Measurements from ENCODE around the gene DCC. TPM values are rescaled to one million over a fixed set of nuclear protein-coding genes. Genes with fewer than 3 reads are reported as not detected.

DCC gene
- total RNA-seq, 1 donor from 2014 or later = not detected

GRCh38 chr18:52700816-52701215 is 360.8 kb downstream of the DCC start:
- no peak for DNase-seq

- no peak for DNase-seq
These were observed 361.4 kb downstream of the DCC start for GRCh38 chr18:52701219-52701935.

- no peak for DNase-seq
These were observed 375.4 kb downstream of the DCC start for GRCh38 chr18:52715421-52715820.

GRCh38 chr18:52715991-52716390 is 376.0 kb downstream of the DCC start:
- DNase-seq = no peak

- DNase-seq = no peak
These were observed 377.0 kb downstream of the DCC start for GRCh38 chr18:52716973-52717372.

GRCh38 chr18:52722904-52723303 is 382.9 kb downstream of the DCC start:
- no peak for DNase-seq

- no peak for DNase-seq
These were observed 383.6 kb downstream of the DCC start for GRCh38 chr18:52723550-52723970.

- no peak for DNase-seq
These were observed 391.1 kb downstream of the DCC start for GRCh38 chr18:52730972-52731619.

GRCh38 chr18:52738946-52739345 is 398.9 kb downstream of the DCC start:
- DNase-seq = no peak

GRCh38 chr18:52746986-52747385 is 407.0 kb downstream of the DCC start:
- no peak for DNase-seq

- no peak for DNase-seq
These were observed 407.9 kb downstream of the DCC start for GRCh38 chr18:52747869-52748268.

- no peak for DNase-seq
These were observed 408.3 kb downstream of the DCC start for GRCh38 chr18:52748343-52748742.

GRCh38 chr18:52749542-52749941 is 409.5 kb downstream of the DCC start:
- DNase-seq = no peak

- DNase-seq = no peak
These were observed 411.0 kb downstream of the DCC start for GRCh38 chr18:52750995-52751394.

GRCh38 chr18:52764316-52764715 is 424.3 kb downstream of the DCC start:
- no peak for DNase-seq

GRCh38 chr18:52766002-52766545 is 426.1 kb downstream of the DCC start:
- DNase-seq = no peak

- DNase-seq = no peak
These were observed 441.1 kb downstream of the DCC start for GRCh38 chr18:52781113-52781512.

- DNase-seq = no peak
These were observed 451.3 kb downstream of the DCC start for GRCh38 chr18:52791321-52791720.

- no peak for DNase-seq
These were observed 472.8 kb downstream of the DCC start for GRCh38 chr18:52812834-52813233.

- DNase-seq = no peak
These were observed 473.8 kb downstream of the DCC start for GRCh38 chr18:52813635-52814416.

- no peak for DNase-seq
These were observed 475.7 kb downstream of the DCC start for GRCh38 chr18:52815651-52816050.

- DNase-seq = no peak
These were observed 476.1 kb downstream of the DCC start for GRCh38 chr18:52816121-52816520.

- DNase-seq = no peak
These were observed 482.2 kb downstream of the DCC start for GRCh38 chr18:52822160-52822559.

All from dermis blood vessel endothelial cell (primary cell).